ENCODE results near the gene TEX10. TPM values are rescaled to one million over a fixed set of nuclear protein-coding genes. Genes with fewer than 3 reads are reported as not detected.

Gene TEX10
- total and polyA plus RNA-seq, 9 of the 15 experiments (the other 6 are each of a cell fraction or from before 2014, with no cell fraction given): 27.8 to 60.0 (median 47.9) TPM

DNA sequence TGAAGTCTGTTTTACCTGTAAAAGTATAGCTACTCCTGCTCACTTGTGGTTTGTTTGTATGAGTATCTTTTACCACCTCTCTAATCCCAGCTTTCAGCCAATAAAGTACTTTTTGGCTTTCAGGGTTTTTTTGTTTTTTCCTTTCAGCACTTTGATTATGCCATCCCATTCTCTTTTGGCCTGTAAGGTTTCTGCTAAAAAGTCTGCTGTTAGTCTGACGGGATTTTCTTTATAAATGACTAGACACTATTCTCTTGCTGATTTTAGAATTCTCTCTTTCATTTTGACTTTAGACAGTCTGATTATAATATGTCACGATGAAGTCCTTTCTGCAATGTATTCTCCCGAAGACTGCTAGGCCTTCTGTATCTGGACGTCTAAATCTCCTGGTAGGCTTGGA, 37.2 kb downstream of the TEX10 start:
- no TSS peak for BruUV-seq (replicated peaks)
- Histone ChIP-seq H3K4me1 (replicated peaks in 1 of 2; ENCODE audit: control insufficient read depth in 2 of 2, insufficient read depth in 2 of 2, low read length in 2 of 2) (no peaks in the 10 kb centered on the region), H3K36me3 (ENCODE audit: control insufficient read depth, insufficient read depth, low read length) (peaks cover 85% of the 10 kb centered on the region), H3K9ac (ENCODE audit: insufficient read depth in 1 of 2, low read depth in 2 of 2, low read length in 2 of 2) (no peak overlapping the region), H3K27me3 (ENCODE audit: control insufficient read depth in 2 of 2, insufficient read depth in 2 of 2, low read length in 2 of 2) (no peaks in the 10 kb centered on the region), H3K9me3 (replicated peaks; ENCODE audit: control insufficient read depth, insufficient read depth, low read depth, low read length) (no peaks in the 10 kb centered on the region), H3K9me1 (ENCODE audit: control insufficient read depth, insufficient read depth, low read length) (no peaks in the 10 kb centered on the region), H2AFZ (ENCODE audit: low read depth, low read length) (no peak overlapping the region), H3K4me2 (ENCODE audit: insufficient read depth, low read length) (no peak overlapping the region), H3K27ac (ENCODE audit: extremely low read depth, low read depth, low read length) (no peak overlapping the region), H3K79me2 (ENCODE audit: control insufficient read depth, insufficient read depth, low read length) (peaks cover 46% of the 10 kb centered on the region), H3K4me3 (no peak overlapping the region), H4K20me1 (replicated peaks; ENCODE audit: control insufficient read depth, insufficient read depth, low read length) (no peaks in the 10 kb centered on the region)
- TF ChIP-seq TAF15 (IDR thresholded peaks at IDR 0.05; ENCODE audit: low read depth, low read length) (no peak), CBFA2T3 (IDR thresholded peaks at IDR 0.05) (no peak), NFE2 (IDR thresholded peaks at IDR 0.05; ENCODE audit: low read depth) (0 out of 2 replicates have a peak, but pooled peaks have one; percentile 10)
- in situ Hi-C loops (cut with MboI): loop anchor here (10.0 kb wide), 1 partner anchor 291 kb away; no protein-coding TSS in a partner anchor
- ChIA-PET CTCF (ENCODE audit: low intra/inter-chr PET ratio) (no interaction called here), POLR2A (no interaction called here)
- 91% methylated on average over 3 of the region's 4 CpGs for WGBS (ENCODE audit: insufficient coverage, low coverage, missing lambda C conversion rate)
- FAIRE-seq: no peak
- intact Hi-C loops (cut with micrococcal nuclease): no loop called here
- no peak for ATAC-seq
- no peak for DNase-seq (ENCODE audit: extremely low read depth in 1 of 4, low spot score in 3 of 4)

DNA sequence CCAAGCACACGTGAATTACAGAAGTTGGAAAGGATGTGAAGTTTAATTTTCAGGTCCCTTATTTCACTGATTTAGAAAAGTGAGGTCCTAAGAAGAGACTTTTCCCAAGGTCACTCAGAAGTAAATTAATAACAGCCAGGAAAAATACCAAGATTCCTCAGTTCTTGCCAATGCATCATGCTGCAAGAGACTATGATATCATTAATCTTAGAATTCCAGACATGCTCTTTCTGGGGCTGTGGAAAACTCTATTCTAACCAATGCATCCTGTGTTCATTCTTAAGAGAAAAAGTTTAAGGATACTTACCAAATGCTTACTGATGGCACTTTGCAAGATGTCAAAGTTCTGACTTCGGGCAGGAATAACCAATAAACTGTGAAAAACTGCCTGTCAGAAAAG, 42.8 kb downstream of the TEX10 start:
- in situ Hi-C loops (cut with MboI): loop anchor here (10.0 kb wide), 1 partner anchor 285 kb away; no protein-coding TSS in a partner anchor
- TF ChIP-seq MTA1 (IDR thresholded peaks at IDR 0.05; ENCODE audit: borderline replicate concordance) (no peak), POLR2G (IDR thresholded peaks at IDR 0.05; ENCODE audit: low read depth, low read length) (no peak), CBX8 (IDR thresholded peaks at IDR 0.05; ENCODE audit: borderline replicate concordance, extremely low read depth, low read depth, low read length, poor library complexity, severe bottlenecking) (no peak), KAT7 (CRISPR knock-in tag; IDR thresholded peaks at IDR 0.05; ENCODE audit: borderline replicate concordance) (no peak), ZNF263 (CRISPR knock-in tag; IDR thresholded peaks at IDR 0.05; ENCODE audit: borderline replicate concordance) (no peak), TAF15 (IDR thresholded peaks at IDR 0.05; ENCODE audit: low read depth, low read length) (no peak), RERE (CRISPR knock-in tag; IDR thresholded peaks at IDR 0.05; ENCODE audit: borderline replicate concordance) (no peak), ZBTB8A (IDR thresholded peaks at IDR 0.05; ENCODE audit: partially characterized antibody) (no peak), SLC30A9 (CRISPR knock-in tag; IDR thresholded peaks at IDR 0.05) (no peak)

More for the DNA sequence above, 42.8 kb downstream of the TEX10 start:
- no TSS peak for BruUV-seq (replicated peaks)
- no peak for FAIRE-seq
- Histone ChIP-seq H3K9me3 (replicated peaks; ENCODE audit: control insufficient read depth, insufficient read depth, low read depth, low read length) (no peaks in the 10 kb centered on the region), H3K79me2 (ENCODE audit: control insufficient read depth, insufficient read depth, low read length) (peaks cover 45% of the 10 kb centered on the region), H3K4me1 (replicated peaks in 1 of 2; ENCODE audit: control insufficient read depth in 2 of 2, insufficient read depth in 2 of 2, low read length in 2 of 2) (no peaks in the 10 kb centered on the region), H3K9me1 (ENCODE audit: control insufficient read depth, insufficient read depth, low read length) (no peaks in the 10 kb centered on the region), H2AFZ (ENCODE audit: low read depth, low read length) (no peak overlapping the region), H3K27ac (ENCODE audit: extremely low read depth, low read depth, low read length) (no peak overlapping the region), H3K4me2 (ENCODE audit: insufficient read depth, low read length) (no peak overlapping the region), H3K36me3 (ENCODE audit: control insufficient read depth, insufficient read depth, low read length) (peaks cover 88% of the 10 kb centered on the region), H4K20me1 (replicated peaks; ENCODE audit: control insufficient read depth, insufficient read depth, low read length) (no peaks in the 10 kb centered on the region), H3K9ac (ENCODE audit: insufficient read depth in 1 of 2, low read depth in 2 of 2, low read length in 2 of 2) (no peak overlapping the region), H3K27me3 (ENCODE audit: control insufficient read depth in 2 of 2, insufficient read depth in 2 of 2, low read length in 2 of 2) (no peaks in the 10 kb centered on the region), H3K4me3 (no peak overlapping the region)
- WGBS (ENCODE audit: insufficient coverage, low coverage, missing lambda C conversion rate): 85% methylated on average over 2 of the region's 2 CpGs
- POLR2A ChIA-PET: interaction anchor here (0.9 kb wide), 1 partner anchor 15 kb away, joined by 3 read pairs; no protein-coding TSS in a partner anchor
- intact Hi-C loops (cut with micrococcal nuclease): no loop called here
- CTCF ChIA-PET (ENCODE audit: low intra/inter-chr PET ratio): no interaction called here
- no peak for ATAC-seq
- DNase-seq (ENCODE audit: extremely low read depth in 1 of 4, low spot score in 3 of 4): no peak
